Measurements from ENCODE around the gene ING4.

ING4 gene

DNA sequence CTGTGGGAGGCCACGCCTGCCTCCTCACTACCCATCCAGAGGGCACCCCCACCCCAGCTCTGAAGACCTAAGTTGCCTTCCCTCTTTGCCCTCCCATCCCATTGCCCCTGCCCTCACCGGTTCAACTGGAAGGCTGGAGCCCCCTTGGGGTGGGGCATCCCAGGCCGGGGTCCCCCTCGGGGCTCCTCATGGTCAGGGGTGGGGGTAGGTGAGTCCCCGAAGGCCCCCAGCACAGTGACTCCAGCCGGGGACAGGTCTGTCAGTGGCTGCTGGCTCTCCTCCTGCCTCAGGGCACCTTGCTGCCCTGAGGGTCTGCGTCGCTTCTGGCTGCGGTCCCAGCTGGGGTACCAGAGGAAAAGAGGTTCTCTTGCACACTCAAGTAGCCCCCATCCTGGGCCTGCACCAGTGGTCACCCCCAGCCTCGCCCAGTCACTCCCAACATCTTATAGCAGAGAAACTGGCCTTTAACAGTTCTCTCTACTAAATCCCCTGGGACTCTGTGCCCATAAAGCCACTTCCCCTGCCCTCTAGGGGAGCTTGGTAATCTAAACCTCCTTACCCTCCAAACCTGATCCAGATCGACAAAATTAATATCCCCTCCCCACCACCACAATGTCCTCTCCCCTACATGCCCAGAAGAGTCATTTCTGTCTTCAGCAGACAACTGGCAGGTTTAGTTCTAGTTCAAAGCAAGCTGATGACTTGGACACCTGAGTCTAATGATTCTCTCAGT lies 32.6 kb upstream of the ING4 start:
- DNase-seq (no peak), ATAC-seq (replicated peaks) (no peak)
- H3K4me1 Mint-ChIP-seq (ENCODE audit: low read depth in 2 of 2) = peaks cover 13 to 14% of the 10 kb centered on the region in 2 donors
- no peaks in the 10 kb centered on the region for H3K9me3 Mint-ChIP-seq
- H3K36me3 Mint-ChIP-seq (ENCODE audit: insufficient read depth) = peaks cover 3% of the 10 kb centered on the region
- H3K27ac Mint-ChIP-seq = no peak overlapping the region
- peaks cover 20 to 33% of the 10 kb centered on the region in 2 donors for H3K27me3 Mint-ChIP-seq
- H3K4me3 Mint-ChIP-seq = no peak overlapping the region

DNA sequence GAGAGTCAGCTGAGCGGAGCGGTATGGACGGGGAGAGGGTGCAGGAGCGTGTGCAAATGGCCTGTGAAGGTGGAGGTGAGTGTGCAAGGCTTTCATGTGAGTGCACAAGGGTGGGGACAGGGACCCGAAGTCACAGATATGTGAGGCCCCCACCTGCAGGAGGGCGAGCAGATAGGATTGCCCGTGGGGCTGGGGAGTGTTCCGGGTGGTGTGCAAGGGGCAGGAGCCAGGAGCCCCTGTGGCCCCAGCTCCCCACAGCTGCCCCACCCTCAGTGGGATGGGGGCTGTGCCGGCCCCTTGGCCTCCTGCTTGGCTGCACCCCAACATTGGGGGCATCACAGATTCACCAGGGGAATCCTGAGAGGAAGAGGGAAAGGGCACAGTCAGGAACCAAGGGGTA lies 31.8 kb upstream of the ING4 start:
- H3K4me3 Mint-ChIP-seq = no peak overlapping the region
- peaks cover 18 to 29% of the 10 kb centered on the region in 2 donors for H3K27me3 Mint-ChIP-seq
- no peak for ATAC-seq (replicated peaks)
- H3K9me3 Mint-ChIP-seq = no peaks in the 10 kb centered on the region
- peak overlapping the region; percentile 79 to 81 for H3K27ac Mint-ChIP-seq
- DNase-seq = no peak
- peaks cover 7% of the 10 kb centered on the region for H3K36me3 Mint-ChIP-seq (ENCODE audit: insufficient read depth)
- H3K4me1 Mint-ChIP-seq (ENCODE audit: low read depth in 2 of 2) = peaks cover 20 to 21% of the 10 kb centered on the region in 2 donors

DNA sequence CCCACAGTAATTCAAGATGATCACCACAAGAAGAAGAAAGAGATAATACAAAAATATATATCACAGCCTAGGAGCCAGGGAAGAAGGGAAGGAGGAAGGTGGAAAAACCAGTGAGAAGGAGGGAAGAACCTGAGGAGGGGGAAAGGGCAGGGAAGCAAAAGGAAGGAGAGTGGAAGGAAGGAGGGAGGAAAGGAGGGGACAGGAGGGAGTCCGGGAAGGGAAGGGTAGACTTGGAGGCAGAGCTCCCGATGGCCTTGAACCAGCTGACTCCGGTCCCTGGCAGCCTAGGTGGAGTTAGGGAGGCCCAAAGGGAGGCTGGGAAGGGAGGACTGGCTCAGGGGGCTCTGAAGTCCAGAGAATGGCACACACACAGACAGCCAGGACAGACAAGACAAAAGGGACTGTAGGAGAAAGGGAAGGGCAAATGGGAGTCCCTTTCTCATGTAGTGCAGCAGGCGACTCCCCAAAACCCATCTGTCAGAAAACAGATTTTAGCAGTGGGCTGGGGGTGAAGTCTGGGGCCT lies 31.0 kb upstream of the ING4 start:
- H3K27me3 Mint-ChIP-seq = peaks cover 10 to 21% of the 10 kb centered on the region in 2 donors
- H3K9me3 Mint-ChIP-seq = no peaks in the 10 kb centered on the region
- no peak overlapping the region for H3K4me3 Mint-ChIP-seq
- DNase-seq (no peak), ATAC-seq (replicated peaks) (no peak)
- H3K27ac Mint-ChIP-seq = peak overlapping the region; percentile 79 to 81
- H3K36me3 Mint-ChIP-seq (ENCODE audit: insufficient read depth) = peaks cover 15% of the 10 kb centered on the region
- peaks cover 14 to 15% of the 10 kb centered on the region in 2 donors for H3K4me1 Mint-ChIP-seq (ENCODE audit: low read depth in 2 of 2)

DNA sequence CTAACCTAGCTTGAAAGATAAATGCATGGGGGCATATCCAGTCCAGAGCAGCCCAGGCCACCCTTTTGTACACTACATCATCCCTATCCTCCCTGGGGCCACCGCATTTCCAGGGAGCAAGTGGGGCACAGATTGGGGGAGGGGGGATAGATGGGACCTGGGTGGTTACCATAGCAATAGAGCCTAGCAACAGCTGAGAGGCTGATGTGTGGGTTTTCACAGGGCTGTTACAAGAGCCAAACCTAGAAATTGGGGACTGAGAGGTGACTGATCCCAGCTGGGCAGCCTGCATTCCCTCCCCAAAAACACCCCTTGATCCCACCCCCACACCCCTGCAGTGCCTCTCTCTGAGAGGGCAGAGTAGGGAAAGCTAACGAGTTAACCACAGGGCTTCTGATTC lies 30.0 kb upstream of the ING4 start:
- peaks cover 20 to 25% of the 10 kb centered on the region in 2 donors for H3K4me1 Mint-ChIP-seq (ENCODE audit: low read depth in 2 of 2)
- H3K9me3 Mint-ChIP-seq = no peaks in the 10 kb centered on the region
- H3K36me3 Mint-ChIP-seq (ENCODE audit: insufficient read depth) = peaks cover 16% of the 10 kb centered on the region
- peaks cover 0 to 11% of the 10 kb centered on the region in 2 donors for H3K27me3 Mint-ChIP-seq
- no peak overlapping the region for H3K4me3 Mint-ChIP-seq
- no peak overlapping the region for H3K27ac Mint-ChIP-seq
- ATAC-seq (replicated peaks) (no peak), DNase-seq (no peak)

DNA sequence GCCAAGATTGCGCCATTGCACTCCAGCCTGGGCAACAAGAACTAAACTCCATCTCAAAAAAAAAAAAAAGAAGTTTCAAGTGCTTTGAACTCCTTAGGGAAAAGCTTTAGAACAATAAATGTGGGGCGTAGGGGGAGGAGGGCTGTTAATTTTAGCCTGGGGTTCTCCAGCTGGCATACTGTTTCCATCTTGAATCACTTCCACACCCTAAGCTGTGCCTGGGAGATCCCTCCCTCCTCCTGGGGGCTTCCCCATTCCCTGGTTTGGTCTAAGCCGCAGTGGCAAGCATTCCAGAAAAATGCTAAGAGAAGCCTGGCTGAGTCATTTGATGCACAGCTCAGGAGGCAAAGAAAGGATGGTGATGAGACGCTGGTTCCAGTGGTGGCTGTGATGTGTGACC lies 28.6 kb upstream of the ING4 start:
- Mint-ChIP-seq H3K9me3 (no peaks in the 10 kb centered on the region), H3K4me1 (ENCODE audit: low read depth in 2 of 2) (peaks cover 33 to 39% of the 10 kb centered on the region in 2 donors), H3K27ac (no peak overlapping the region), H3K4me3 (no peak overlapping the region), H3K36me3 (ENCODE audit: insufficient read depth) (peaks cover 16% of the 10 kb centered on the region), H3K27me3 (peaks cover 0 to 1% of the 10 kb centered on the region in 2 donors)
- DNase-seq (no peak), ATAC-seq (replicated peaks) (no peak)

DNA sequence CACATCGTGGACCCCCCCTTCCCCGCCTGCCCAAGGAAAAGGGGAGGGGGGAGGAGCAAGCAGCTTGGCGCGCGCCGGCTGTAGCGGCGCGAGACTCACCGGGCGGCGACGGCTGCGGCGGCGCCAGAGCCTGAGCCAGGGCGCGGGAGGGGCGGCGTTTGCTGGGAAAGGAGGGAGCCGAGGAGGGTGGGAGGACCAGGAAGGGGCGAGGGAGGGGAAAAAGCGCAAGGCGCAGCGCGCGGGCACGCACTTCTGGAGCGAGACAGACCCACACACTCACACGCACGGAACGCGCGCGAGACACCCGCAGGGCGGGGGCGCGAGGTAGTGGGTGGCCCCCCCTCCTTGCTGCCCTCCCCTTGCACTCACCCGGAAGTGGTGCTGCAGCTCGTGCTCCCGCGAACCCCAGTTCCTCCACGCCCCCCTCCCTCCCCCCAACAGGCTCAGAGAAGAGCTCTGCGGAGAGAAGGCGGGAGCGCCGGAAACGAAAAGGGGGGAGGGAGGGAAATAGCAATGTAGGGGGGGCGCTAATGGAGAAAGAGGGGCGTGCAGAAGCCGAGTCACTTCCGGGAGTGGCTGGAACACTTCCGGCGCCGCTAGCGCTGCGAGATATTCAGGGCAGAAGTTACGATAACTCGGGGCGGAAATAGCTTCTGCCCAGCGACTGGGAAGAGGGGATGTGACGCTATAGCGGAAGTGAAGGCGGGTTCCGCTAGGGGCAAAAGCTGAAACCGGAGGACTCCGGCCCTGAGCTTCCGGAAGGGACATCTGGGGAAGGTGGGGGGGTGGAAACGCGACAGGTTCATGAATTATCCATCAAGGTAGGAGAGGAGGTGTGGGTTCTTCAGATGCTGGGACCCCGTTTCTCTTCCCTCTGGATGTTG lies 26.3 kb upstream of the ING4 start, which contains the start of gene ZNF384:
Gene ZNF384 (minus strand): TSS at position 377 of the 884 bp plus-strand sequence. CDS start 9,855 bp downstream, outside the sequence.
- no peaks in the 10 kb centered on the region for H3K9me3 Mint-ChIP-seq
- H3K4me3 Mint-ChIP-seq = peak within 1 kb of the TSS; percentile 81 to 89
- DNase-seq (peak; percentile 92), ATAC-seq (replicated peaks) (peak; percentile 79)
- H3K36me3 Mint-ChIP-seq (ENCODE audit: insufficient read depth) = peaks cover 23% of the 10 kb centered on the region
- peak within 1 kb of the TSS; percentile 92 to 94 for H3K27ac Mint-ChIP-seq
- no peaks in the 10 kb centered on the region for H3K27me3 Mint-ChIP-seq
- peaks cover 46 to 59% of the 10 kb centered on the region in 2 donors for H3K4me1 Mint-ChIP-seq (ENCODE audit: low read depth in 2 of 2)

DNA sequence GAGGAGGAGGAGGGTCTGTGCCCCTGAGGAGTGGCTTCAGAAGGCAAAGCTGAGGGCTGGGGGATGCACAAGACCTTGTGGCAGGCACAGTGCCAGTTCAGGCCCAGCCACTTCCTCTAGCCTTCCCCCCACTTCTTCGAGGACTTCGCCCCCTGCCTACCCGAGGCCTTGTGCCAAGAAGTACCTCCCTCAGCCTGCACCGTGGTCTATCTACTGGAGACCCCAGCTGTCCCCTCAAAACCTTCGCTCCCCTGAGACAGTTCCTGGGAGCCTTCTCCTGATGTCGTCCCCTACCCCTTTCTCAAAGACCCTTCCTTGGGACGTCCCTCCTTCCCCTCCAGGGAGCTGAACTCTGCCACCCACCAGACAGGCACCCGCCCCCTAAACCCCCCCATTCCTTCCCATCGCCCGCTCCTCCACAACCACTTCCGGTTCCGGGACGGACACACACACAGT lies 25.7 kb upstream of the ING4 start:
- Mint-ChIP-seq H3K27me3 (no peaks in the 10 kb centered on the region), H3K27ac (peak overlapping the region; percentile 92 to 94), H3K4me1 (ENCODE audit: low read depth in 2 of 2) (peaks cover 46 to 59% of the 10 kb centered on the region in 2 donors), H3K36me3 (ENCODE audit: insufficient read depth) (peaks cover 25% of the 10 kb centered on the region), H3K9me3 (no peaks in the 10 kb centered on the region), H3K4me3 (peak overlapping the region; percentile 81 to 89)
- DNase-seq (peak in 2 of 3 experiments; percentile 43 to 46), ATAC-seq (replicated peaks) (peak; percentile 13)

DNA sequence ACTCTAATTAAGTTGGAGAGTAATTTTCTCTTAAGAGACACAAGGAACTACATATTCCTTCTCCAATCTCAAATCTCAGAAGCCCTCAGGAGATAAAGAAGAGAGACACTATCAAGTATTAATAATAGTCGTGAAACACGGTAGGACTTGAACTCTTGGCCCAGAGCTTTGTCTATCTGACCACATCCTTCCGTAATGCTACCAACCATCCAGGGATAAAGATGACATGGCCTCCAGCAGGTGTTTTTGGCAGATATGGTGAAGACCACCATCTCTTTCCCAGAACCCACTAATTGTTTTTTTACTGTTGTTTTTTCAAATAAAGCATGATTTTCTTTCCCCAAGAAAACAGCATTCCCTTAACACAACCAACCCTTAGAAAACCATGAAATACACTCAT lies 22.9 kb upstream of the ING4 start:
- DNase-seq (no peak), ATAC-seq (replicated peaks) (no peak)
- H3K4me1 Mint-ChIP-seq (ENCODE audit: low read depth in 2 of 2) = peaks cover 59 to 66% of the 10 kb centered on the region in 2 donors
- H3K27ac Mint-ChIP-seq = peak overlapping the region in 1 of 2 donors; percentile 92
- peaks cover 47% of the 10 kb centered on the region for H3K36me3 Mint-ChIP-seq (ENCODE audit: insufficient read depth)
- no peaks in the 10 kb centered on the region for H3K9me3 Mint-ChIP-seq
- no peaks in the 10 kb centered on the region for H3K27me3 Mint-ChIP-seq
- no peak overlapping the region for H3K4me3 Mint-ChIP-seq

DNA sequence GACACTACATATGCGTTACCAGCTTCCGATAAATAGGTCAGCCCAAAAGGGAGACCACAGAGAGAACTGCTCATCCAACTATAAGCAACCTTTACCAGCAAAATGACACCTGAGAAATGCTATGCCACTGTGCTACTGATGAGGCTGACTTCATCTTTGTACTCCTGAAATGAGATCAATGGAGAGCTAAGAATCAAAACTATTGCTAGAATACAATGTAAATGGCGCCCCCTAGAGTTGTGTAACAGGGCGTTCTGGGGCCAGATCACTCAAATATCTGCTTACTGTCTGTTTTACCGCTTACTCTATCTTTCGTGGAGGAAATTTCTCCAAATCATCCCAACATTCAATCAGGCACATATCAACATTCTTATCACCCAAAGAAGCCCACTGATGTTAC lies 21.7 kb upstream of the ING4 start:
- Mint-ChIP-seq H3K4me3 (no peak overlapping the region), H3K27me3 (no peaks in the 10 kb centered on the region), H3K36me3 (ENCODE audit: insufficient read depth) (peaks cover 51% of the 10 kb centered on the region), H3K4me1 (ENCODE audit: low read depth in 2 of 2) (peaks cover 52 to 56% of the 10 kb centered on the region in 2 donors), H3K27ac (peak overlapping the region; percentile 6 to 60), H3K9me3 (no peaks in the 10 kb centered on the region)
- DNase-seq (peak; percentile 31 to 37 (median 35)), ATAC-seq (replicated peaks) (no peak)

DNA sequence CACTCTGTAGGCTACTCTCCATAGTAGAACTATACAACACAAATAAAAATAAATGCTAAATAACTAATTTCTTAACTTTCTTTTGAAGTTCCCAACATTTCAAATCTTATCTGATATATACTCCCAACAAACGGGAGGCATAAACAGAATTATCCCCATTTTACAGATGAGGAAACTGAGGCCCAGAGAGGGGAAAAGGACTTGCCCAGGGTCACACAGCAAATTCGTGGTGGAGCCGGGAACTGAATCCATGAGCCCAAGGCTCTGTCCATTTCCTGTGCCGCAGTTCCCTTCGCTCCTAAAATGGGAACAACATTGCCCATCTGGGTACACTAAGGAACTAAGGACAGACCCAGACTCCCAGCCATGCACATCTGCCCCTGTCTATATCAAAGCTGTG lies 14.0 kb upstream of the ING4 start:
- no peaks in the 10 kb centered on the region for H3K27me3 Mint-ChIP-seq
- H3K36me3 Mint-ChIP-seq (ENCODE audit: insufficient read depth) = peaks cover 85% of the 10 kb centered on the region
- no peaks in the 10 kb centered on the region for H3K9me3 Mint-ChIP-seq
- H3K4me1 Mint-ChIP-seq (ENCODE audit: low read depth in 2 of 2) = peaks cover 6 to 10% of the 10 kb centered on the region in 2 donors
- no peak overlapping the region for H3K27ac Mint-ChIP-seq
- H3K4me3 Mint-ChIP-seq = no peak overlapping the region
- DNase-seq (no peak), ATAC-seq (replicated peaks) (no peak)

DNA sequence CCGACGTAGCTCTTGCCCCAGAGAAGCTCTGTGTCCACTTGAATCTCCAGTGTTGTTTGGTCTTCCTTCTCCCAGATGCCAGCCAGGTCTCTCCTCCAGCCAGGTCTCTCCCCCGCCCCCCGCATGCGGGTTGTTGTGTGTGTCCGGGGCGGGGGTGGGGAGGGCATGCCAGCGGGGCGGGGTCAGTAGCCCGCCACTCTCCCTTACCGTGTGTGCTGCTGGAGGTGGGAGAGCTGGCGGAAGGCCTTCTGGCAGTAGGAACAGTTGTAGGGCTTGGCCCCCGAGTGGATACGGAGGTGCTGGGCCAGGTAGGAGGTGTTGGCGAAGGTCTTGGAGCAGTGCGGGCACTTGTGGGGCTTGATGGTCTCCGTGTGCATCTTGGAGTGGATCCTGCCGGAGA lies 9.2 kb upstream of the ING4 start:
- ATAC-seq (replicated peaks) = no peak
- DNase-seq = no peak
- no peaks in the 10 kb centered on the region for H3K27me3 Mint-ChIP-seq
- H3K4me3 Mint-ChIP-seq = no peak overlapping the region
- no peaks in the 10 kb centered on the region for H3K9me3 Mint-ChIP-seq
- peaks cover 0 to 6% of the 10 kb centered on the region in 2 donors for H3K4me1 Mint-ChIP-seq (ENCODE audit: low read depth in 2 of 2)
- H3K36me3 Mint-ChIP-seq (ENCODE audit: insufficient read depth) = peaks cover 85% of the 10 kb centered on the region
- peak overlapping the region in 1 of 2 donors; percentile 57 for H3K27ac Mint-ChIP-seq

DNA sequence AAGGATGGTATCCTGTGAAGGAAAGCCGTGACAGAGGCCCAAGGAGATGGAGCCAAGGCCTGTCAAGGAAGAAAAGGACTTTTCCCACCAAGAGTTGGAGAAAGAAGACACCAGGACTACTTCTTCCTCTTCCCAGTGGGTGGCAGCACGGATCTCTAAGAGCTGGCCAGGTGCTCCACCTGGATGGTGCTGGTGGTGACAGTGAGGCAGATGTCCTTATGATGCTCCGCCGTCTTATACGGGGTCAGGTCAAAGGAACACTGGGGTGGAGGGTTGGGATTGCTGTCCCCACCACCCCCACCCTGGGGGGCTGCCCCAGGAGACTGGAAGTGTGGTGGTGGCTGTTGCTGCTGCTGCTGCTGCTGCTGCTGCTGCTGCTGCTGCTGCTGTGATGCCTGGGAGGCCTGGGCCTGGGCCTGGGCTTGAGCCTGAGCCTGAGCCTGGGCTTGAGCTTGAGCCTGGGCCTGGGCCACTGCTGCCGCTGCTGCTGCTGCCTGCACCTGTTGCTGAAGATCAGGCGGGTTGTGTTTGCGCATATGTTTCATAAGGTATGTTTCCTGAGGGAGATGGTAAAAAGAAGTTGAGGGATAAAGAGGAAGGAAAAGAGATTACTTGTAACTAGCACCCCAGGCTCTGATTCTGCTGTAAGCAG lies 4.8 kb upstream of the ING4 start:
- H3K36me3 Mint-ChIP-seq (ENCODE audit: insufficient read depth) = peaks cover 68% of the 10 kb centered on the region
- H3K27me3 Mint-ChIP-seq = no peaks in the 10 kb centered on the region
- H3K27ac Mint-ChIP-seq = peak overlapping the region in 1 of 2 donors; percentile 63
- H3K9me3 Mint-ChIP-seq = no peaks in the 10 kb centered on the region
- H3K4me3 Mint-ChIP-seq = no peak overlapping the region
- peaks cover 4% of the 10 kb centered on the region in 2 donors for H3K4me1 Mint-ChIP-seq (ENCODE audit: low read depth in 2 of 2)
- ATAC-seq (replicated peaks) = no peak
- no peak for DNase-seq

DNA sequence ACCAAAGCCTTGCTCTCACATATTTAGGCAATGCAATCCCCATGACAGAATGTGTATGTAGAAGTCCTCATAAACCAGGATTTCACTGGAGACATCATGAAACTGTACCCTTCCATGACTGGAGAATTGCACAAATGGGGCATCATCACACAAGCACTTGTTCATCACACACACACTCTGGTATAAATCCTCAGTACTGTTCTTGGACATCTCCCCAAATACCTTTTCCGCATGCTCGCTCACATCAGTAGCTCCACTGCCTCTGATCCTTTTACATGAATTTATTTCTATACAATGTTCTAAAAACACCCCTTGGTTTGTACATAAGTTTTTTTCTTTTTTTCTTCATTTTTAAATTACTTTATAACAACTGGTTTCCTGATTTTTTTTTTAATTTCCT lies 3.3 kb upstream of the ING4 start:
- ATAC-seq (replicated peaks) (no peak), DNase-seq (no peak)
- H3K9me3 Mint-ChIP-seq = no peaks in the 10 kb centered on the region
- no peak overlapping the region for H3K4me3 Mint-ChIP-seq
- peaks cover 60% of the 10 kb centered on the region for H3K36me3 Mint-ChIP-seq (ENCODE audit: insufficient read depth)
- peaks cover 10 to 13% of the 10 kb centered on the region in 2 donors for H3K4me1 Mint-ChIP-seq (ENCODE audit: low read depth in 2 of 2)
- no peak overlapping the region for H3K27ac Mint-ChIP-seq
- H3K27me3 Mint-ChIP-seq = no peaks in the 10 kb centered on the region
